GM12873 (cell line): ENCODE measurements around the gene ACTL8.
A peak's percentile ranks its signal among the peaks of the same experiment; 100 is the strongest.

ENCODE experiments used
- TF ChIP-seq, protein P1 (sequence below): IDR thresholded peaks from 2 replicates; pipeline ENCODE4 v1.5.1; 2012; ENCODE audit warnings: low read depth, mild to moderate bottlenecking, moderate library complexity, low read length, control low read depth; ENCODE audit not compliant: insufficient read depth; ENCODE audit errors: missing control alignments

The ACTL8 gene

DNA sequence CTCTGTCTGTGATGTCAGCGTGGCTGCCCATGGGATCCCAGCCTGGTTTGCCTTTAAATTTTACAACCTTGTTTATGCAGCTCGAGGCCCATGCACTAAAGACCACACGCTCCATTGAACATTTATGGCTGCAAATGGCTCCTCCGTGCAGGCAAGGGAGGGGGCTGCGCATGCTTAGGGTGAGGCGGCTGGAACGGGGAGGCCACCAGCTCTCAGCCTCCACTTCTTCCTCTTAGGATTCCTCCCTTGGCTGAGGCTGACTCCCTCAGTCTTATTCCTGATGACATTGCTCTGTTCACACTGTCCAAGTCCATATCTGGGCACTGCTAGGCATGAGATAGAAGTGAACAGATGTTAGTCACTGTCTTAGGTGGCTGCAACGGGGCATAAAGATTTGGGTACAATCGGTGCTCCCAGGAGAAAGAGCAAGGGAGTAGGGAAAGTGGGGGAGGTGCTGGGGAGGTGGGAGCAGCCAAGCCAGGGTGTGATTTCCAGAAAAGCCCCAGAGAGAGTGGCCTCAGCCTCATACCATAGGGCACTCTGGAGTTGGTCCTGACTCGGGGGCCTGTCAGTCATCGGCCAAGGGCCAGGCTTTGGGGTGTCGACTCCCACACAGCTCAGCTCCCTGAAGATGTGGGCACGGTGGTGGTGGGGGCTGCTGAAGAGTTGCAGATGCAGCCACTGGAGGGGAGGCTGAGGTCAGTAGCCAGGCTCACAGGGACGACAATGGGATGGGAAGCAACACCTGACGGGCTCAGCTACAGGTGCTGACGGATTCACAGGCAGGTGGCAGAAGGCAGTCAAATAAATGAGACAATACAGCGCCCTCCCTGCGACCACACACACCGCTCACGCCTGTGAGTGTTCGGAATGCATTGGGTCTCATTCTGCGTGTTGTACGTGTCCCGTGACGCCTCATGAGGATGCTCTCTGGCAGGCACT is 37.3 kb upstream of the ACTL8 start:
- TF ChIP-seq, protein P1, sequence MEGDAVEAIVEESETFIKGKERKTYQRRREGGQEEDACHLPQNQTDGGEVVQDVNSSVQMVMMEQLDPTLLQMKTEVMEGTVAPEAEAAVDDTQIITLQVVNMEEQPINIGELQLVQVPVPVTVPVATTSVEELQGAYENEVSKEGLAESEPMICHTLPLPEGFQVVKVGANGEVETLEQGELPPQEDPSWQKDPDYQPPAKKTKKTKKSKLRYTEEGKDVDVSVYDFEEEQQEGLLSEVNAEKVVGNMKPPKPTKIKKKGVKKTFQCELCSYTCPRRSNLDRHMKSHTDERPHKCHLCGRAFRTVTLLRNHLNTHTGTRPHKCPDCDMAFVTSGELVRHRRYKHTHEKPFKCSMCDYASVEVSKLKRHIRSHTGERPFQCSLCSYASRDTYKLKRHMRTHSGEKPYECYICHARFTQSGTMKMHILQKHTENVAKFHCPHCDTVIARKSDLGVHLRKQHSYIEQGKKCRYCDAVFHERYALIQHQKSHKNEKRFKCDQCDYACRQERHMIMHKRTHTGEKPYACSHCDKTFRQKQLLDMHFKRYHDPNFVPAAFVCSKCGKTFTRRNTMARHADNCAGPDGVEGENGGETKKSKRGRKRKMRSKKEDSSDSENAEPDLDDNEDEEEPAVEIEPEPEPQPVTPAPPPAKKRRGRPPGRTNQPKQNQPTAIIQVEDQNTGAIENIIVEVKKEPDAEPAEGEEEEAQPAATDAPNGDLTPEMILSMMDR = no peak

DNA sequence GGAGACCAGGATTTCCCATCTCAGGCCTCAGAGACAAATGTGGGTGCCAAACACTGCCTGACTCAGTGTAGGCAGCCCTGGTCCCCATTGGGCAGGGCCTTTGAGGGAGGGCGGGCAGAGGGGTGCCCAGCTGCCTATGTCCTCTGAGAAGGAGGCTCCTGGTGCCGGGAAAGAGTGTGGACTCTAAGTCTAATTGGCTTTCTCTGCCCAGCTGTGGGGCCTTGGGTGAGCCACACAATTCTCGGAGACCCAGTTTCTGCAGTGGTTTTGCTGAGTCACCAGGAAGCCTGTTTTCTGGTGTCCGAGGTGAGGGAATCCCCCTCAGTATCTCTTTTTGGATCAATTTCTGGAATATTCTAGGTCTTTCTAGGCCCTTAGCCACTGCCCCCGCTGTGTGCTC is 35.3 kb upstream of the ACTL8 start:
- TF ChIP-seq, protein P1 = no peak

- TF ChIP-seq, protein P1 = no peak
Observed at GRCh38 chr1:17721444-17721843, 33.7 kb upstream of the ACTL8 start.

- TF ChIP-seq, protein P1 = peak; percentile 24
Observed at GRCh38 chr1:17723684-17724083, 31.4 kb upstream of the ACTL8 start.

- TF ChIP-seq, protein P1 = no peak
Observed at GRCh38 chr1:17724150-17724549, 31.0 kb upstream of the ACTL8 start.

DNA sequence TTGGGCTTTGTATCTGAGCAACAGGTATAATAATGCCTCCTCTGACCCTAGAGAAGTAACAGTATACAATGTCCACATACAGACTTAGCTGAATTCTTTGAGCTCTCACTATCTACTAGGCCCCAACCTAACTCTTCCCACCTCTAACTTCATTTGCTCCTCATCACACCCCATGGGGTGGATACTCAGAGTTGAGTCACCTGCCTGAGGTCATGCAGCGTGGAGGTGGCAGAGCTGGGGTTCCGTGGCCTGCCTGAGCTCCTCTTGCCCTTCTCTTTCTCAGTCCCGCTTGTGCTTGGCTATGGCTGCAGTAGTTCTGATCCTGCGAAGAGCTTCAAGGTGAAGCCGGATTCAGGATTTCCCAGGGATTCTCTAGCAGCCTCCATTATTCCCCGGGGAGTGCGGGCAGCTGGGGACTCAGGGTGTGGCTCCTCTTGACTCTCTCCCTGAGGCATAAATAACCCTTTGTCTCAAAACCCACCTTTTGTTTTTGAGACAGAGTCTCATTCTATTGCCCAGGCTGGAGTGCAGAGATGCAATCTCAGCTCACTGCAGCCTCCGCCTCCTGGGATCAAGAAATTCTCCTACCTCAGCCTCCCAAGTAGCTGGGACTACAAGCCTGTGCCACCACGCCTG is 29.9 kb upstream of the ACTL8 start:
- TF ChIP-seq, protein P1 = no peak

- TF ChIP-seq, protein P1 = no peak
Observed at GRCh38 chr1:17725811-17726582, 29.1 kb upstream of the ACTL8 start.
